Measurements from ENCODE around the gene AP2A2.
"Not testable (repeated sequence)": the region's sequence is repeated elsewhere in the genome, so short reads cannot be mapped to it uniquely, and the experiment has no call there.

The AP2A2 gene

DNA sequence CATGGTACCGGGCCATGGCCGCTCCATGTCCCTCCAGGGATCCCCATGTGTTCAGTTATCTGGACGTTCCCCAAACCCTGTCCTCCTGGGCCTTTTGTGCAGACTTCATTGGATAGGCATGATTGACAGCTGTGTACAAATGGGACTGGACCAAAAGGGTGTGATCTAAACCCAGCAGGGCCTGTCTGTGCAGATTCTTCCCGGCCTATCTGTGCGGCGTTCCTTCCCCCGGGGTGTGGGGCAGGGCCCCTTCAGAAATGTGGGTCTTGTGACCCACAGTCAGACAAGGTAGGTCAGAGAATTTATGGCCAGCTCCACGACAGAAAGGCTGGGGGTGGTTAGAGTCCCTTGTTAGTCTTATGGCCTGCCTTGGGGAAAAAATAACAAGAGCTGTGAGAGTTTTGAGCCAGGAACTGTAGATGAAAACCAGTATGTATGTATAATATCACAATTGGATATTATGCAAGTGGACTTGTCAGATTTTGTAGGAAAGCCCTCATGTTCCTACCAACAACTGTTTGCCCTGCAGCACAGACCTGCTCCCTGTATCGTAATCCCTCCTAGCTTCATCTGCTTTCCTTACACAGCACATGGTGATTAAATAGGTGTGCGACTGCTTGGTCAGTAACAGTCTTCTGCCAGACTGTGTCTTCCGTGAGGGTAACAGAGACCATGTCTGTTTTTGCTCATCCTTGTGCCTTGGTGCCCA is 31.7 kb downstream of the AP2A2 start:
- no peak for DNase-seq

DNA sequence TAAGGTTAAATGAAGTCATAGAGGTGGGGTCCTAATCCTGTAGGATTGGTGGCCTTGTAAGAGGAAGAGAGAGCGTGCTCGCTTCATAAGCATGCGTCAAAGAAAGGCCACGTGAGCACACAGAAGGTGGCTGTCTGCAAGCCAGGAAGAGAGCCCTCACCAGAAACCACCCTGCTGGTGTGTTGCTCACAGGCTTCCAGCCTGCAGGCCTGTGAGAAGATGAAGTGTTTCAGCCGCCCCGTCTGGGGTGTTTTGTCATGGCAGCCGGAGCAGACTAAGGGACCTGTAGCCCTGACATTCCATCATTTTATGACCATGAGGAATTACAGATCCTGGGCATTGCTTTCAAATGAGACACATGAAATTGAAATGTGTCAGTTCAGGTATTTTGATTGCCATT is 32.4 kb downstream of the AP2A2 start:
- no peak for DNase-seq

DNA sequence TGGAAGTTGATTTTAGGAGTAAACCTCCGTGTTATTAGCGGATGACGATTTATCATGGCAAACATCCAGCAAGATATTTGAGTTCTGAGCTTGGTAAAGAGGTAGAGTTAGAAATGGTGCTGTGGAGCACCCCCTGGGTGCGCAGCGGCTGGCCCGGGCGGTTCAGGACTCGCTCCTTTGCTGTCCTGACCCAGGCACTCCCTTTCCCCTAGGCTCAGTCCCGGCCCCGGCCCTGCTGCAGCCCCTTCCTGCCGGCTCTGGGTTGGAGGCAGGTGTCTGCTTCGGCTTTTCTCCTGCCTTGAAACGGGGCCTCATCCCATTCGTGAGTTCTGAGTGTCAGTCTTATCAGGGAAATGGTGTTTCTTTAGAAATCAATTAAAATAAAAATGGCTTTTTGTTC is 33.4 kb downstream of the AP2A2 start:
- DNase-seq: no peak

DNA sequence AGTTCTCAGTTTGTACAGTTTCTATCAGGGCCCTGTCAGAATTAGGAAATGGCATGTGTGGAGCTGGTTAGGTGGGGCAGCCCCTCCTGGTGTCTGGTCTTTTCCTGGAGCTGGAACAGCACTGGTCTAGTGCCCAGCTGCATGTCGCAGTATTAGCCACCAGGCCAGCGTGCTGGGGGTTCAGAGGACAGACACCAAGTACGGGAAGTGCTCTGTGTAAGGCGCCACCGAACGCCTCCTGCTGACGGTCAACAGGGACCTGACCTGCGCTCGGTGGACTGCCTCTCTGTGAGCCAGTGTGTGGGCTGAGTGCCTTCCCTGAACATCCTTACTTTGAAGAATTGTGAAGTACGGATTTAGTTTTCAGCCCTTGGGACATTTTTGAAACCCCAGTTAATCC is 33.9 kb downstream of the AP2A2 start:
- DNase-seq: no peak

DNA sequence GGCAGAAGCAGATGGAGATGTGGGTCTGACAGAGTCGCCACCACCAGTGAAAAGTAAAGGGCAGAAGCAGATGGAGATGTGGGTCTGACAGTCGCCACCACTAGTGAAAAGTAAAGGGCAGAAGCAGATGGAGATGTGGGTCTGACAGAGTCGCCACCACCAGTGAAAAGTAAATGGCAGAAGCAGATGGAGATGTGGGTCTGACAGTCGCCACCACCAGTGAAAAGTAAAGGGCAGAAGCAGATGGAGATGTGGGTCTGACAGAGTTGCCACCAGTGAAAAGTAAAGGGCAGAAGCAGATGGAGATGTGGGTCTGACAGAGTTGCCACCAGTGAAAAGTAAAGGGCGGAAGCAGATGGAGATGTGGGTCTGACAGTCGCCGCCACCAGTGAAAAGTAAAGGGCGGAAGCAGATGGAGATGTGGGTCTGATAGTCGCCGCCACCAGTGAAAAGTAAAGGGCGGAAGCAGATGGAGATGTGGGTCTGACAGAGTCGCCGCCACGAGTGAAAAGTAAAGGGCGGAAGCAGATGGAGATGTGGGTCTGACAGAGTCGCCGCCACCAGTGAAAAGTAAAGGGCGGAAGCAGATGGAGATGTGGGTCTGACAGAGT is 35.7 kb downstream of the AP2A2 start:
- DNase-seq: not testable (repeated sequence)

DNA sequence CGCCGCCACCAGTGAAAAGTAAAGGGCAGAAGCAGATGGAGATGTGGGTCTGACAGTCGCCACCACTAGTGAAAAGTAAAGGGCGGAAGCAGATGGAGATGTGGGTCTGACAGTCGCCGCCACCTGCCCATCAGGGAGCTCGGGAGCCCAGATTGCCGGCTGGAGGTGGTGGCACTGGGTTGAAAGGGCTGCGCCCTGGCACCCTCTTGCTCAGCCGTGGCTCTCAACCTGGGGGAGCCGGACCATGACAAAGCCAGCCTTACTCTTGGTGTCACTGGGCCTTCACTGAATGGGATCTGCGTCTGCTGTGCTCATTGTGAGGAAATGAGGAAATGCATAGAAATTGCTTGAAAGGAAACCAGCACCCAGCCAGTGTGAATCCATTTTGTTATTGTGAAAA is 36.3 kb downstream of the AP2A2 start:
- DNase-seq: no peak

DNA sequence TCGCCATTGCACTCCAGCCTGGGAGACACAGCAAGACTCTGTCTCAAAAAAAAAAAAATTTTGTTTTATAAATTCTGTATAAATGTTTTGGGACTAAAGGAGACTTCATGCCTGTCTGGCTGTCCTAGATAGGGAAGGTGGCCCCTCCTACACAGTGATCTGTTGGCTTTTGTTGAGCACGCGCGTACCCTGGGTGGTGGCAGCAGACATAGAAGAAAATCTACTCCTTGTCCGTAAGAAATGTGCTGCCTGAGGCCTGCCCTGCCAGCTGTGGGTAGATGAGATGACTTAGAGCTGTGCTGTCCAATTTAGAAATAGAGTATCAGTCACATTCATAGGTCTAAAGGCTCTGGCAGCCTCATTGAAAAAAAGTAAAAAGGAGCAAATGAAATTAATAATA is 37.0 kb downstream of the AP2A2 start:
- no peak for DNase-seq

DNA sequence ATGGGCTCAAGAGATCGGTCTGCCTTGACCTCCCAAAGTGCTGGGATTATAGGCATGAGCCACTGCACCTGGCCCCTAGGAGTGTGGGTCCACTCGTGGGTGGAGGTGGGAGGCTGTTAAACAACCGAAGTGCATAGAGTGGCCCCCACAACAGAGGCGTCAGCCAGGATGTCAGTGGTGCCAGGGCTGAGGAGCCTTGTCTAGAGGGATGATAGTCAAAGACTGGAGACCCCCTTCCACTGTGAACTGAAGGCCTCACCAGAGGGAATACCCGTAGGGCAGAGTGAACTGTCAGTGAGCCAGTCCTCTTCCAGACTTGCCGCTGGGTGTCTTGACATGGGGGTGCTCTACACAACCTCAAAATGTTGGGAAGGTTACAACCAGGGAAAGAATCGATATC is 38.2 kb downstream of the AP2A2 start:
- DNase-seq: no peak

DNA sequence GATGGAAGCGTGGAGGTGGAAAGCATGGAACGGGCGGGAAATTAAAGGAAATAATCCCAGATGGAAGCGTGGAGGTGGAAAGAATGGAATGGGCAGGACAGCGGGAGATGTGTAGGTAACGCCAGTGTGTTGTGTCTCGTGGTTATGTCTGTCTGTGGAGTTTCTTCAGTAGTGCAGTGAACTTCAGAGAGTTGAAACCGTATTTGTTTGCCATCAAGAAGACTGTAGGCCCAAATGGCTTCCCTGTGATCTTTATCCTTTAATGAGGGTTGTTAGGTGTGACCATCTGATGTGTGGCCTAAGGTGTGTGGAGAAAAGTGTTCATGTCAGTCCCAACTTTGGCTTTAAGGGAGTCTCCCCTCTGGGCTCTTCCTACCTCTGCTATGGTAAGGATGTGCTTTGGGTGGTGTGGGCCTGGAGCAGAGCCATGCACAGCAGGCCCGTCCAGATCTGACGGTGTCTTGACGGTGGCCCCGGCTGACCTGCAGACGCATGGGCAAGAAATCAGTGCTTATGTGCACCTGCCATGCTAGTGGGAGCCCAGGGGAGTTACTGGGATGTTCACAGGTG is 39.6 kb downstream of the AP2A2 start:
- no peak for DNase-seq

DNA sequence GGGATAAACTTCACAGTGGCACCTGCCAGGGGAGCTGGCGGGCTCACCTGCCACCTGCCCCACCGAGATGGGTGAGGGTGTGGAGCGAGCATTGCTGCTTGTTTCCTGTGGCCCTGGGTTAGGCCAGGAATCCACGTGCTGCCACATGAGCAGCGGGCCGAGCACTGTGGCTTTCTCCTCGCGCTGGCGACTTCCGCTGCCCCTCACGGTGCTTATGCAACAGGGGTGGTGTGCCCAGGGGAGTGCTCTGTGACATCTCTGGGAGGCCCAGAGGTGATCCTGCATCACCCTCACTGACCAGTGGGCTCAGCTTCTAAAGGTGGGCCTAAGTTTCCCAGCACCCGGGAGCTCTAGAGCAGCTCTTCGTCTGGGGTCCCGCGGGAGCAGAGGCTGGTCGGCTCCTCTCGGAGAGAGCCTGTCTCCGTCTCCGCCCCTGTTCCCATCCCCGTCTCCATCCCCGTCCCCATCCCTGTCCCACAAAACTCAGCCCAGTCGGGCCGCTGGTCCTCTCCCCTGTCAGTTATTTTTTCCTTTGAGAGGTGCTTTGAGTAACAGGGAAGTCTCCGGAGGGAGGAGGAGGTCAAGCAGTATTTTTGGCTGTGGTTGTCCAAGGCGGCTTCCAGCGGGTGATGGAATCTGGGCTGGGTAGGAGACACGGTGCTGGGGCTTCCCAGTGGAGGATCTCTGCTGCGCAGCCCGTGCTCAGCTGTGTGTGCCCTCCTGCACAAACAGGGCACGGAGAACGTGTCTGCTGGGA is 42.5 kb downstream of the AP2A2 start:
- DNase-seq: no peak

DNA sequence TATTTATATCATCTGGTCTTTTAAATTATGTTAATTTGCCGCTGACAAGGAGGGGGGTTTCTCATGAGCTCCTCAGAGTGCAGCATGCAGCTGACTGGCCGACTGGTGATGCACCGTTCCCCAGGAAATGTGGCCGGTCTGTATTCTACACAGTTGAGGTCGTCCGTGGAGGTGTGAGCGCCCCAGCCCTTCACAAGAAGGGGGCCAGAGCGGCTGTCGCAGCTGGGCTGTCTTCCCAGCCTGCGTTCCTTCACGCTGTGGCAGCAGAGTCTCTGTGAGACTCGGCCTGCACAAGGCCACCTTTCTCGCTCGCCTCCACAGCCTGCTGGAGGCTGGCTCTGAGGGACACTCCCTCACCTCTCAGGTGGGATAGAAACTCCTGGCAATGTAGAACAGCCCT is 43.2 kb downstream of the AP2A2 start:
- DNase-seq: no peak

DNA sequence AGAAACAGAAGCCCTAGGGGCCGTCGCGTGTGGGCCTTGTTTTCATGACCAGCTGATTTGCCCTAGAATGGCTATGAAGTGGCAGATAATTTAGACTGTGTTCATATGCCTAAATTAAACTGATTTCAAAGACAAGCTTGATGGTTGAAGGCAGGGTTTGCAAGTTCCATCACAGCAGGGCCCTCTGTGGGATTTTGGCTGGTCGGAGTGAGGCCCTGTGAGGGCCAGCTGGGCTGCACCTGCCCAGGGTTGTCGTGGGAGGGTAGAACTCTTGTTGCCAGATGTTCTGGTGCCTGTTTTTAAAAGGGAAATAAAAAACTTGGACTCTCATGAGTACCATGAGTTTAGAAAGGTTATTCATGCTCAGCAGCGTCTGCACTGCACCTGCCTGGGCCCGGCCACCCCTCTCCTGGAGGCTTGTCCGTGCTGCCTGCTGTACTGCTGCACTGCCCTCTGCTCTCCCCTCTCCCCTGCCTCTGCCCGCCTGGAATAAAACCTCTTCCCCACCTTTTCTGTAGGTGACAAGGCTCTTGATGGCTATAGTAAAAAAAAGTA is 44.1 kb downstream of the AP2A2 start:
- no peak for DNase-seq

DNA sequence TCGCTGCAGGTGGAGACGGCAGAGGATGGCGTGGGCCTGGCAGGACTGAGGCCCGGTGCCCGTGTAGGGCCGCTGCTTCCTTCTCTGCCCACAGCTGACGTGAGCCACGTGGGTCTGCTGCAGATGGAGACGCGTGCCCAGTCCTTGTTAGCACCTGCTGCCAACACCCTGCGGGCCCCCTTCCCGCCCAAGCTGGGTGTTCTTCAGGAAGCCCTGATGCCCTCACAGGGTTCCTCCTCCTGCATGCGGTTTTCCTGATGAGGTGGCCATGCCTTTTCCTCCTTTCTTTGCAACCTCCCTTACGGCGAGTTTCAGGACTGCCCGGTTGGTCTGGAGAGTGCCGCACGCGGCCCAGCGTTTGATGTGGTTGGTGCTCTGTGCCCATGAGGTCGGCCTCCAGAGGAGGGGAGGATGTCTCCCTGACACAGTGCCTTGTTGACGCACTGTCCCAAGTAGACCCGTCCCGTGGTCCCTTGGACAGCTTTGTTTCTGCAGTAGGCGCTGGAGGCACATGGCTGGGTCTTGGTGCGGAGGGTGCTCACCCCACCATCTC is 44.7 kb downstream of the AP2A2 start:
- no peak for DNase-seq

DNA sequence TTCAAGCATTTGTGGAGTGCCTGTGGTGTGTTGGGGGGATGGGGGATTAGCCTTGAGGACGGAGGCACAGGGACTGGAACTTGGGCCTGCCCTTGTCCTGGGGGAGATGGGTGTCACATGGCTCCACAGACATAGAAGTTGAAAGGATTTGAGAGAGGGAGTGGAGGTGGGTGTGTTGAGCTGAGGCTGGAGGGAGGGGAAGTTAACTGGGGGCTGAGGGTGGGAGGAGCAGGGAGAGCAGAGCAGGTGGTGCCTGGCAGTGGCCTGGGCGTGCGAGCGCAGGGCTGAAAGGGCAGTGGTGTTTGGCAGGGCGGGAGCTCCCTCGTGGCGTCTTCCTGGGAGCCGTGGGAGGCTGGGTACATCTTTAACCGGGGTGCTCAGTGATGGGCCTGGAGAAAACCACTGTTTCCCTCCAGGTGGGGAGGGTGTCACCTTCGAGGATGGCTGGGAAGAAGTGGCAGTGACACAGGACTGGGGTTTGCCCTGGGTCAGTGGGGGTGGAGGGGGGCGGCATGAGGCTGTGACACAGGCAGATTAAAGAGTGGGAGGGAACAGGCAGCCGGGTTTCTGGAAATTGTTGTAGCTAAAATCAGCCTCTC is 45.5 kb downstream of the AP2A2 start:
- no peak for DNase-seq

DNA sequence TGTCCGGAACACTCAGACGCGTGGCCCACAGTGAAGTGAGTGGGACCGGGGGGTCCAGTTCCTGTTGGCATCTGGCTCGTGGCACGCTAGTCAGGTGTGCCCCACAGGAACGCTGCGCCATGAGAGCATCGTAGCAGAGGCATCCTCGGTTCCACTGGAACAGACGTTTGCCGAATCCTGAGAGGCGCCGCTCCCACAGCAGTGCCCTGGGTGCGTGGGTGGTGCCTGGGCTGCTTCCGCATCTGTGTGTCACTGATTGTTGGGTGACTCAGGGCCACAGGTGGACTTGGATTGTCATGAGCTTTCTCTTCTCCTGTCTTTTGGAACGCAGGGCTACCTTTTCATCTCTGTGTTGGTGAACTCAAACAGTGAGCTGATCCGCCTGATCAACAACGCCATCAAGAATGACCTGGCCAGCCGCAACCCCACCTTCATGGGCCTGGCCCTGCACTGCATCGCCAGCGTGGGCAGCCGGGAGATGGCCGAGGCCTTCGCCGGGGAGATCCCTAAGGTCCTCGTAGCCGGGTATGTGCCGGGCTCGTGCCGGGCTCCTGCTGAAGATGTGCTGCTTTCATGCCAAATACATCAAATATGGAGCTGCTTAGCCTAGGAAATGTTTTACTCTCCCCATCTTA is 46.2 kb downstream of the AP2A2 start:
- DNase-seq: no peak

DNA sequence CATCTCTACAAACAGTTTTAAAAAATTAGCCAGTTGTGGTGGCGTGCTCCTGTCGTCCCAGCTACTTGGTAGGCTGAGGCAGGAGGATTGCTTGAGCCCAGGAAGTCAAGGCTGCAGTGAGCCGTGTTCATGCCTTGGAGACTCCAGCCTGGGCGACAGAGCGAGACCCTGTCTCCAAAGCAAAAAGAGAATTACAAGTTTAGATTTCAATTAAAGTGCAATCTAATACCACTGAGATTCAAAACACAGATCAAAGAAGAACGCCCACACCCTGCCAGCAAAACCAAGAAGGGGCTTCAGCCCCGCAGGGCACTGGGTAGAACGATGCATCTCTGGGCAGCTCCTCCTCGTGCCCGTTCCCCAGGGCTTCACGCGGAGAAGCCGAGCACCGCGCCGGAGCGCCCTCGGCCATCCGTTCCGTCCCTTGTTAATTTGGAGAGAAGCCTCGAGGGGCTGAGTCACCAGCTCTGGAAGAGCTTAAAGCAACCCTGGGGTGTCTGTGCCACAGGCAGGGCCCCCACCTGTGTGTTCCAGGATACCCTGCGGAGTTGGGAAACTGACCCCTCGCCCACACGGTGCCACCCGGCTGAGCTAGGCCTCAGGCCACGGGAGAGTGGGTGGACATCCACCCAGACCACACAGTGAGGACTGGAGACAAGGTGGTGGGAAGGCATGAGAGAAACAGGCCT is 47.0 kb downstream of the AP2A2 start:
- DNase-seq: no peak

DNA sequence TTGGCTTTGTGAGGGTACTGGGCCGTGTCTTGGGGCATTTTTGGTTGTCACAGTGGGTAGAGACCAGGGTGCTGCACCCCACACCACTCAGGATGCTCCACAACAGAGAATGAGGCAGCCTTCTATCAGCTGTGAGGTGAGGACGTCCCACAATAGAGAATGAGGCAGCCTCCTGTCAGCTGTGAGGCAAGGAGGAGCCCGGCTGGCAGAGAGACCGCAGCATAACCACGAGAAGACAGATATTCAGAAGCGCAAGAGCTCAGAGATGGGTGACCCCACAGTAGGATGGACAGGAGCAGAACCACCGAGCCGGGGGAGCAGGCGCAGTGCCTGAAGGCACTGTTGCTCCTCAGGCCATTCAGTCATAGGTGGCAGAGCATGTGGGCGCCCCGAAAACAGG is 47.6 kb downstream of the AP2A2 start:
- no peak for DNase-seq

DNA sequence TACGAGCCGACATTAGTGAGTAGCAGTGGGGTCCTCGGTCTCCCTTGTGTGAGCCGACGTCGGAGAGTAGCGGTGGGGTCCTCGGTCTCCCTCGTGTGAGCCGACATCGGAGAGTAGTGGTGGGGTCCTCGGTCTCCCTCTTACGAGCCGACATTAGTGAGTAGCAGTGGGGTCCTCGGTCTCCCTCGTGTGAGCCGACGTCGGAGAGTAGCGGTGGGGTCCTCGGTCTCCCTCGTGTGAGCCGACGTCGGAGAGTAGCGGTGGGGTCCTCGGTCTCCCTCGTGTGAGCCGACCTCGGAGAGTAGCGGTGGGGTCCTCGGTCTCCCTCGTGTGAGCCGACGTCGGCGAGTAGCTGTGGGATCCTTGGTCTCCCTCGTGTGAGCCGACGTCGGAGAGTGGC is 49.7 kb downstream of the AP2A2 start:
- DNase-seq: not testable (repeated sequence)

DNA sequence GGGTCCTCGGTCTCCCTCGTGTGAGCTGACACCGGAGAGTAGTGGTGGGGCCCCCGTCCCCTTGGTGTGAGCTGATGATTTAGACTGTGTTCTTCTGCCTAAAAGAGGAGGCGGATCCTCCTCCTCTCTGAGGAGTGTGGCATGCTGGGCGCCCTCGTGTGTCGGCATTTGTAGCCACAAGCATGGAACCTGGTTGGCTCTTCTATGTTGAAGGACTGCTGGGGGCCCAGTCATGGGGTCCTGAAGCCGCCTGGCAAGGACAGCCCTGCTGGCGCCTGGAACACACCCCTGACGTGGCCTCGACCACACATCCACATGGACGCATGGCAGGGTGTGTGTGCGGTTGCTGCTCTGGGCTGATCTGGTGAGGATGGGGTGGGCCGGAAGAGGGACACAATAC is 50.2 kb downstream of the AP2A2 start:
- DNase-seq: no peak

DNA sequence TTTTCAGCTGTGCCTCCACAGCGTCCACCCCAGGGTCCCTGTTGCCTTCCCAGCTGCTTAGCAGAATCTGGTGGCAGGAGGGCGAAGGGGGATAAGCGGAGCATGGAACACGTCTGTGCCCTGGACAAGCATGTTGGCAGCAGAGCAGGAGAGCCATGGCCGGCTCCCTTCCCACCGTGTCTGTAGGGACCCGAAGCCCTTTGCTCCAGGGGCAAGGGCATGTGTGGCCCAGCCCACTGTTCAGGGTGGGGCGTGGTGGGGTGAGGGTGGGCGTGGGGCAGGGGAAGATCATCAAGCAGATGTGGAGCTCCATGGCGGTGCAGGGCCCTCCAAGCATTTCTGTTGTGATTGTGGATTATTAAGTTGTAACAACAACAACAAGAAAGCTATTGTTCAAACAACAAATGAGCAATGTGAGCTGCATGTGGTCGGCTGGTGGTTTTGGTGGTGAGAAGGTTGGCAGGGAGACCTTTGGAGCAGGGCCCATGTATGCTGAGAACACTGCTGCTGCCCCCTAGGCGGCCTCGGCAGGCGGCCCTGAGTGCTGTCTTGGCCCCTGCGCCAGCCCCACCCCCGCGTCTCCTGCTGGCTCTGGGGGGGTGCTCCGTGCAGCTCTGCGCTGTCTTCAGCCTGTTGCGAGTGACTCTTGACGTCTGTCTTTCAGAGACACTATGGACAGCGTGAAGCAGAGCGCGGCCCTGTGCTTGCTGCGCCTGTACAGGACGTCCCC is 50.9 kb downstream of the AP2A2 start:
- no peak for DNase-seq

All from stimulated activated CD4-positive, alpha-beta T cell treated with anti-CD3 and anti-CD28 coated beads, Interleukin-4, amount 100 ng/mL, for 4 hours (primary cell).